Activated CD4-positive, alpha-beta T cell treated with anti-CD3 and anti-CD28 coated beads for 36 hours (primary cell): ENCODE results near the gene ALDH18A1. TPM values are rescaled to one million over a fixed set of nuclear protein-coding genes. Genes with fewer than 3 reads are reported as not detected.
A peak's percentile ranks its signal among the peaks of the same experiment; 100 is the strongest.

ENCODE experiments used
- ATAC-seq: fragments of 200-7000 bp; cut with Tn5 transposase; one replicate; pipeline ENCODE4 v1.10.0; 2021; ENCODE audit warnings: mild to moderate bottlenecking, moderate library complexity
- CTCF ChIA-PET: fragments of 350-600 bp; sonication (Branson Sonifier 250); formaldehyde crosslinking; loops from one replicate; lab custom pipeline; 2021; ENCODE audit warnings: antibody characterized with exemption; lab: Charles Lee
- POLR2A ChIA-PET: fragments of 350-600 bp; sonication (Branson Sonifier 250); formaldehyde crosslinking; loops from one replicate; lab custom pipeline; 2021; ENCODE audit warnings: antibody characterized with exemption, inconsistent platforms; lab: Charles Lee
- DNase-seq: peaks from one replicate; pipeline ENCODE4 v3.0.0-alpha.2; 2020
- H3K27ac Mint-ChIP-seq: one replicate; pipeline ENCODE4 v1.8.0; 2021; ENCODE audit warnings: mixed read lengths
- H3K27me3 Mint-ChIP-seq: one replicate; pipeline ENCODE4 v1.8.0; 2021; ENCODE audit warnings: mixed read lengths
- H3K36me3 Mint-ChIP-seq: one replicate; pipeline ENCODE4 v1.8.0; 2021; ENCODE audit warnings: low read depth, mixed read lengths
- H3K4me1 Mint-ChIP-seq: one replicate; pipeline ENCODE4 v1.8.0; 2021; ENCODE audit warnings: mixed read lengths
- H3K4me3 Mint-ChIP-seq: one replicate; pipeline ENCODE4 v1.8.0; 2021; ENCODE audit warnings: mild to moderate bottlenecking, moderate library complexity, mixed read lengths
- H3K9me3 Mint-ChIP-seq: one replicate; pipeline ENCODE4 v1.8.0; 2021; ENCODE audit warnings: low read depth, mixed read lengths
- intact Hi-C, 2 experiments: fragments of 100-400 bp; cut with DNase I in 1 of 2; cut with micrococcal nuclease in 1 of 2; formaldehyde crosslinking; loops; one replicate each; pipeline versions ENCODE4 v1.14.2 to v1.15.1; 2022 to 2024; cut with DNase I, micrococcal nuclease
- total RNA-seq, 2 experiments: library from RNA; stranded (reverse); gene quantifications; one replicate each; pipeline ENCODE4 v1.2.3, GENCODE V29; 2021

The ALDH18A1 gene
- total RNA-seq, 2 experiments from 2014 or later = 117 to 120 TPM

GRCh38 chr10:95565336-95565735 is 91.2 kb downstream of the ALDH18A1 start:
- Mint-ChIP-seq H3K4me3 (no peak overlapping the region), H3K27ac (no peak overlapping the region), H3K9me3 (no peaks in the 10 kb centered on the region), H3K4me1 (peaks cover 6% of the 10 kb centered on the region), H3K36me3 (no peaks in the 10 kb centered on the region), H3K27me3 (no peaks in the 10 kb centered on the region)
- ATAC-seq = no peak
- intact Hi-C loops = no loop called here
- DNase-seq = no peak
- ChIA-PET CTCF (no interaction called here), POLR2A (no interaction called here)

DNA sequence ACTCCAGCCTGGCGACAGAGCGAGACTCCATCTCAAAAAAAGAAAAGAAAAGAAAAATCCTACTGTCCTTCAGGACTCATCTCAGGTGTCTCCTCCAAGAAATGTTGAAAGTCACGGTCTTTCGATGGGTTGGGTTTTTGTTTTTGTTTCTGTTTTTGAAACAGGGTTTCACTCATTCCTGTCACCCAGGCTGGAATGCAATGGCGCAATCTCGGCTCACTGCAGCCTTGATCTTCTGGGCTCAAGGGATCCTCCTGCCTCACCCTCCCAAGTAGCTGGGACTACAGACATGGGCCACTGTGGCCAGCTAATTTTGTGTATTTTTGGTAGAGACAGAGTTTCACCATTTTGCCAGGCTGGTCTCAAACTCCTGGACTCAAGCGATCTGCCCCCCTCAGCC is 92.2 kb downstream of the ALDH18A1 start:
- no peak overlapping the region for H3K4me3 Mint-ChIP-seq
- no peaks in the 10 kb centered on the region for H3K9me3 Mint-ChIP-seq
- H3K4me1 Mint-ChIP-seq = peaks cover 9% of the 10 kb centered on the region
- ChIA-PET POLR2A (no interaction called here), CTCF (interaction anchor here (0.6 kb wide), 1 partner anchor 85 kb away, joined by 5 read pairs; no protein-coding TSS in a partner anchor)
- no peak for DNase-seq
- intact Hi-C loops = loop anchor here in 1 of 2 experiments (5.0 kb wide), 2 partner anchors 1202 to 1728 kb away; partner anchors contain the start of genes ARHGAP19 and NOC3L
- no peaks in the 10 kb centered on the region for H3K36me3 Mint-ChIP-seq
- H3K27ac Mint-ChIP-seq = no peak overlapping the region
- peaks cover 6% of the 10 kb centered on the region for H3K27me3 Mint-ChIP-seq
- ATAC-seq = no peak

GRCh38 chr10:95562341-95562965 is 94.1 kb downstream of the ALDH18A1 start:
- Mint-ChIP-seq H3K9me3 (no peaks in the 10 kb centered on the region), H3K36me3 (no peaks in the 10 kb centered on the region), H3K4me1 (peaks cover 9% of the 10 kb centered on the region), H3K27me3 (peaks cover 6% of the 10 kb centered on the region), H3K4me3 (no peak overlapping the region), H3K27ac (no peak overlapping the region)
- ChIA-PET POLR2A (interaction anchor here (0.6 kb wide), 1 partner anchor 13 kb away, joined by 6 read pairs; no protein-coding TSS in a partner anchor), CTCF (interaction anchor here (0.9 kb wide), 1 partner anchor 132 kb away, joined by 3 read pairs; no protein-coding TSS in a partner anchor)
- intact Hi-C loops = loop anchor here in 1 of 2 experiments (5.0 kb wide), 2 partner anchors 1200 to 1730 kb away; partner anchors contain the start of genes ARHGAP19 and NOC3L
- DNase-seq (no peak), ATAC-seq (no peak)

DNA sequence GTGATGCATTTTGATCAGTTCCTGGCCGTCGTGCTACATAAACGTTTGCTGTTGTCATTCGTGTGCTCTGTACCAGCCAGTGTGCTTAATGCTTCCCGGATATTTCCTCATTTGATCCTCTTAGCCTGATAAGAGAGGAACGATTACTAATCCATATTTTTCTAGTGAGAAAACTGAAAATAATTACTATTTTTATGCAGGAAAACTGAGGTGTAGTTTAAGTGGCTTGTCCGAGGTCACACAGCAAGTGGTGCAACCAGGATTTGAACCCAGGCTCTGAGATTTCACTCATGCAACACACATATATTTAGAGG is 94.7 kb downstream of the ALDH18A1 start:
- ATAC-seq (no peak), DNase-seq (no peak)
- H3K4me3 Mint-ChIP-seq = peak overlapping the region; percentile 85
- POLR2A ChIA-PET = no interaction called here
- H3K27me3 Mint-ChIP-seq = peaks cover 6% of the 10 kb centered on the region
- CTCF ChIA-PET = no interaction called here
- peaks cover 9% of the 10 kb centered on the region for H3K4me1 Mint-ChIP-seq
- no peak overlapping the region for H3K27ac Mint-ChIP-seq
- H3K36me3 Mint-ChIP-seq = no peaks in the 10 kb centered on the region
- intact Hi-C loops = loop anchor here (1.0 to 5.0 kb wide), 5 partner anchors 33 to 1730 kb away; partner anchors contain the start of genes ALDH18A1 (in 2 of the 2), ARHGAP19 (in 1 of the 2) and NOC3L (in 1 of the 2)
- no peaks in the 10 kb centered on the region for H3K9me3 Mint-ChIP-seq

- peak; percentile 99 for ATAC-seq
- Mint-ChIP-seq H3K9me3 (no peaks in the 10 kb centered on the region), H3K27ac (no peak within 1 kb of the TSS), H3K4me3 (peak within 1 kb of the TSS; percentile 85), H3K36me3 (no peaks in the 10 kb centered on the region), H3K4me1 (peaks cover 9% of the 10 kb centered on the region), H3K27me3 (peaks cover 6% of the 10 kb centered on the region)
- ChIA-PET CTCF (no interaction called here), POLR2A (interaction anchor here (0.6 kb wide), 1 partner anchor 25 kb away, joined by 3 read pairs; no protein-coding TSS in a partner anchor)
- intact Hi-C loops = loop anchor here (1.0 to 5.0 kb wide), 5 partner anchors 32 to 1731 kb away; partner anchors contain the start of genes ALDH18A1 (in 2 of the 2), ARHGAP19 (in 1 of the 2) and NOC3L (in 1 of the 2)
- peak; percentile 91 for DNase-seq
Measured at GRCh38 chr10:95561177-95561863, 95.2 kb downstream of the ALDH18A1 start, which contains the start of gene SORBS1. TSS of gene SORBS1 (minus strand) at chr10:95561371. CDS start at chr10:95441135, 120,236 bp downstream.

DNA sequence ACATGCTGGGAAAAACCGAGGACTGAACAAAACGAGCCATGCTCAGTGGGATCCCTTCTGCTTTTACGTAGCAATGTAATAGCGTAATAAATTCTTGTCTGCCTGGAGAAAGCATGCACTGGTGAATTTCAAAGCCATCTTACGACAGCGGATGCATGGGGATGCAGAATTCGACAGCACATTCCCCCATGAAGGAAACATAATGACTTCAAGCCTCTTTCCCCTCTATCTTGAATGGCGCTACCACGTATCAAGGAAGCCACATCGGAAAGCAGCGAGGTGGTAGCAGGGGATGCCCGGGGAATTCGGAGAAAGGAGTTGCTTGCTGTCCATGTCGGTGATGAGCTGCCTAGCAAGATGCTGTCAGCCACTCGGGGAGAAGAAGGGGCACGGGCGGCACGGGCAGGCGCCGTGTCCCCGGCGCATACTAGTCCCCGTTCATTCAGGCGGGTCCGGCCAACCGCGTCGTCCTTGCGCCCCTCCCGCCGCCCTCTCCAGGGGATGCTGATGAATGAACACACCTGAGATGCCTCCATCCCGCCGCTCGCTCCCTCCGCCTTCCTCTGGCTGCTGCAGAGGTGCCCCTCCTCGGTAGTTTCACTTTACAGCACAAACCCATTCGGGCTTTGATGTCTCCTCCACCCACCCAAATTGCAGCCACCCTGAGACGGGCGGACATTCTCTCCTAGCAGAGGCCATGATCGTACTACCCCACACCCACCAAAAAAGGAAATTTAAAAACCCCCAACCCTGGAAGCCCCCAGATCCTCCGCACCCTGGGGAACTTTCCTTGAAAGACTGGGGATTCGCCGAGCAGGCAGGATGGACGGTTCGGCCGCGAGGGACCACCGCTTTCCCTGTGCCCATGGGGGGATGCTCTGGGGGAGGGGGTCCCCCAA is 96.0 kb downstream of the ALDH18A1 start:
- Mint-ChIP-seq H3K27ac (no peak overlapping the region), H3K27me3 (peaks cover 6% of the 10 kb centered on the region), H3K9me3 (no peaks in the 10 kb centered on the region), H3K4me3 (peak overlapping the region; percentile 85), H3K4me1 (peaks cover 9% of the 10 kb centered on the region), H3K36me3 (no peaks in the 10 kb centered on the region)
- ChIA-PET POLR2A (interaction anchor here (0.6 kb wide), 1 partner anchor 26 kb away, joined by 3 read pairs; no protein-coding TSS in a partner anchor), CTCF (interaction anchor here (0.7 kb wide), 1 partner anchor 33 kb away, joined by 3 read pairs; no protein-coding TSS in a partner anchor)
- ATAC-seq (peak; percentile 39), DNase-seq (peak; percentile 62)
- intact Hi-C loops = loop anchor here (1.0 to 5.0 kb wide), 5 partner anchors 31 to 1732 kb away; partner anchors contain the start of genes ALDH18A1 (in 2 of the 2), ARHGAP19 (in 1 of the 2) and NOC3L (in 1 of the 2)

GRCh38 chr10:95559896-95560277 is 96.6 kb downstream of the ALDH18A1 start:
- ATAC-seq (no peak), DNase-seq (no peak)
- Mint-ChIP-seq H3K4me1 (peaks cover 9% of the 10 kb centered on the region), H3K9me3 (no peaks in the 10 kb centered on the region), H3K27me3 (peaks cover 6% of the 10 kb centered on the region), H3K36me3 (no peaks in the 10 kb centered on the region), H3K4me3 (peak overlapping the region; percentile 85), H3K27ac (no peak overlapping the region)
- intact Hi-C loops = loop anchor here in 1 of 2 experiments (5.0 kb wide), 2 partner anchors 1198 to 1732 kb away; partner anchors contain the start of genes ARHGAP19 and NOC3L
- CTCF ChIA-PET = interaction anchor here (0.7 kb wide), 1 partner anchor 33 kb away, joined by 3 read pairs; no protein-coding TSS in a partner anchor
- POLR2A ChIA-PET = no interaction called here

- Mint-ChIP-seq H3K36me3 (no peaks in the 10 kb centered on the region), H3K27me3 (peaks cover 6% of the 10 kb centered on the region), H3K4me3 (peak overlapping the region; percentile 5), H3K9me3 (no peaks in the 10 kb centered on the region), H3K27ac (no peak overlapping the region), H3K4me1 (peaks cover 9% of the 10 kb centered on the region)
- ChIA-PET POLR2A (no interaction called here), CTCF (interaction anchor here (0.7 kb wide), 1 partner anchor 32 kb away, joined by 3 read pairs; no protein-coding TSS in a partner anchor)
- DNase-seq (no peak), ATAC-seq (no peak)
- intact Hi-C loops = no loop called here
Measured at GRCh38 chr10:95559471-95559870, 97.0 kb downstream of the ALDH18A1 start.

DNA sequence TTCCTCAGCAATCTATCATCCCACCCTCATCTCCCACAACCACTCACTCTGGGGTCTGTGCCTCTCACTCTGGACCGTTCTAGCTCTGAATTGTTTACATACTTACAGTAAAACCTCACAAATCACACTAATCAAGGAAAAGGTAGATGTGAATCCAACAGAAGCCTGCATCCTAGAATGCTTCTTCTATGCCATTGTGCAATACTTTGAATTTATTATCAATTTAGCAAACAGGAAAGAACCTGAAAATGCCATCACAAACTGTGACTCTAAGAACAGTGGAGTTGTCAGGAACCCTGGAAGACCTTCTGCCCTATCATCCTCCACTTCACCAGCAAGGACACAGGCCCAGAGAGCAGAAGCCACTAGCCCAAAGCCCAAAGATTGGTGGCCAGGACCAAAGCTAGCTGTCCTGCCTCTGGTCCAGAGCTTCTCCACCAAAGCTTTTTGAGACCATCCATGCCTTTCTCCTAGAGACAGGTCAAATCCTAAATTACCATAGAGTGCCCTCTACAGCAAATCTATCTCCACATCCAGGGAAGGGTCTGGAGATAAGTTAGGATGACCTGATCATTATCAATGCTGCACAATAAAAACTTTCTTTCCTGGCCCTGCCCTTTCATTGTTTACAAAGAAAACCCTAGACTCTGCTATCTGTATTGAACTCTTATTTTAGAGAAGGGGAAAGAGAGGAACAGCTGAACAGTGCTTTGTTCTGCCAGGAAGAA is 97.8 kb downstream of the ALDH18A1 start:
- CTCF ChIA-PET = no interaction called here
- intact Hi-C loops = no loop called here
- Mint-ChIP-seq H3K4me1 (peaks cover 9% of the 10 kb centered on the region), H3K27ac (no peak overlapping the region), H3K4me3 (no peak overlapping the region), H3K27me3 (peaks cover 6% of the 10 kb centered on the region), H3K9me3 (no peaks in the 10 kb centered on the region), H3K36me3 (no peaks in the 10 kb centered on the region)
- ATAC-seq (no peak), DNase-seq (no peak)
- POLR2A ChIA-PET = no interaction called here
